Fibroblast of pulmonary artery (primary cell): ENCODE measurements around the gene LGSN.
"Not testable (repeated sequence)": the region's sequence is repeated elsewhere in the genome, so short reads cannot be mapped to it uniquely, and the experiment has no call there.

Experiments used
- DNase-seq: peaks from one replicate; pipeline ENCODE4 v3.0.0-alpha.2; 2010; ENCODE audit warnings: low read depth
- H3K4me3 ChIP-seq: replicated peaks from 2 replicates; pipeline ENCODE4 v1.5.1; 2011; ENCODE audit warnings: low read depth, mild to moderate bottlenecking, control low read depth, low read length, moderate library complexity
- CTCF ChIP-seq: IDR thresholded peaks from 2 replicates; pipeline ENCODE4 v1.5.1; 2011; ENCODE audit warnings: mild to moderate bottlenecking, control low read depth, low read length, inconsistent platforms; ENCODE audit errors: missing control alignments

Gene LGSN

GRCh38 chr6:63349401-63349800 is 29.6 kb upstream of the LGSN start:
- TF ChIP-seq CTCF, result no peak
- DNase-seq, result no peak
- H3K4me3 ChIP-seq, result no peak overlapping the region

DNA sequence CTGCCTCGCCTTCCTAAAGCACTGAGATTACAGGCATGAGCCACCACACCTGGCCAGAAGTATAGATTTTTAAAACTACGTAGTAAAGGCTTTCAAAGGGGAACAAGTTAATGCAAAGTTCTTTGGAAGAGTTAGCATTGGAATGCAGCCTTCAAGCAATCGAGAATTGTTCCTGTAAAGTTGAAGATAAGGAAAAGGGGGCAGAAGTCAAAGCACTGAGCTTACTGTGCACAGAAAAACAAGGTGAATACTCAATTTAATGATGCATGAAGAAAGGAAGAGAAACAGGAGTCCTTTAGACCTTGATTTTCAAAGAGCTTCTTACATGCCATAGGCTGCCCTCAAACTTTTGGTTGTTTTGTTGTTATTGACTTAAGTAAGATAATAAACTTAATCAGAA is 29.1 kb upstream of the LGSN start:
- DNase-seq, result no peak
- H3K4me3 ChIP-seq, result no peak overlapping the region
- no peak for TF ChIP-seq CTCF

GRCh38 chr6:63347599-63347998 is 27.8 kb upstream of the LGSN start:
- H3K4me3 ChIP-seq, result no peak overlapping the region
- peak; percentile 76 for DNase-seq
- TF ChIP-seq CTCF, result no peak

DNA sequence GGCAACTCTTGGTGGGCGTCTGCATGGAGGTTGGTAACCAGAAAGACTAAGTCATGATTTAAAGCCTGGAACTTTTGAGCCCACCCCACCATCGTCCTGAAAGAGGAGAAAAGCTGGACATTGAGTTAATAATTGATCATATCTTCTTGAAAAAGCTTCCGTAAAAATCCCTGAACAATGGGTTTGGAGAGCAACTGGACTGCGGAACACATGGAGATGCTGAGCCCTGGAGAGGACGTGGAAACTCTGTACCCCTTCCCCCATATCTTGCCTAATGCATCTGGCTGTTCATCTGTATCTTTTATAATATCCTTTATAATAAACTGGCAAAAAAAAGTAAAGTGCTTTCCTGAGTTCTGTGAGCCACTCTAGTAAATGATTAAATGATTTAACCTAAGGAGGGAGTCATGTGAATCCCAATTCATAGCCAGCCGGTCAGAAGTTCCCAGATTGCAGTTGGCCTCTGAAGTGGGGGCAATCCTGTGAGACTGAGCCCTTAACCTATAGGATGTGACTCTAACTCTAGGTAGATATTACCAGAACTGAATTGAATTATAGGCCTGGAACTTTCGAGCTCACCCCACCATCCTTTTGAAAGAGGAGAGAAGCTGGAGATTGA is 26.5 kb upstream of the LGSN start:
- no peak overlapping the region for H3K4me3 ChIP-seq
- DNase-seq, result no peak
- TF ChIP-seq CTCF, result no peak

- H3K4me3 ChIP-seq, result no peak overlapping the region
- no peak for TF ChIP-seq CTCF
- no peak for DNase-seq
Observed at GRCh38 chr6:63340351-63340750, 20.6 kb upstream of the LGSN start.

DNA sequence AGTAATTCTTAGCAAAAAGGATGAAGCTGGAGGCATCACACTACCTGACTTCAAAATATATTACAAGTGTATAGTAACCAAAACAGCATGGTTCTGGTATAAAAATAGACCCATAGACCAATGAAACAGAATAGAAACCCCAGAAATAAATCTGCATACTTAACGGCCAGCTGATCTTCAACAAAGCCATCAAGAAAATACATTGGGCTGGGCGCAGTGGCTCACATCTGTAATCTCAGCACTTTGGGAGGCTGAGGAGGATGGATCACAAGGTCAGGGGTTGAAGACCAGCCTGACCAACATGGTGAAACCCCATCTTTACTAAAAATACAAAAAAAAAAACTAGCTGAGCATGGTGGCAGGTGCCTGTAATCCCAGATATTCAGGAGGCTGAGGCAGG is 14.9 kb upstream of the LGSN start:
- DNase-seq, H3K4me3 ChIP-seq: not testable (repeated sequence)

DNA sequence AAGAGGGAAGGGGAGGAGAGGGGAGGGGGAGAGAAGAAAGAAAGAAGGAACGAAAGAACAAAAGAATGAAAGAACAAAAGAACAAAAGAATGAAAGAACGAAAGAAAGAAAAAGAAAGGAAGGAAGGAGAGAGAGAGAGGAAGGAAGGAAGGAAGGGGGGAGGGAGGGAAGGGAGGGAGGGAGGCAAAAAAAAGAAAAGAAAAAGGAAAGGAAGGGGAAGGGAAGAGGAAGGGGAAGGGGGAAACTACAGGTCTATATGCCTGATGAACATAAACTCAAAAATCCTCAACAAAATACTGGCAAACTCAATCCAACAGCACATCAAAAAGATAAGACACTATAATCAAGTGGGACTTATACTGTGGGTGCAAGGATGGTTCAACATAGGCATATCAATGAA is 13.7 kb upstream of the LGSN start:
- TF ChIP-seq CTCF, result no peak
- no peak overlapping the region for H3K4me3 ChIP-seq
- no peak for DNase-seq

- not testable (repeated sequence) for DNase-seq, H3K4me3 ChIP-seq
Observed at GRCh38 chr6:63326630-63327029, 6.8 kb upstream of the LGSN start.
